Measurements from ENCODE around the gene MGAT4B. TPM values are rescaled to one million over a fixed set of nuclear protein-coding genes. Genes with fewer than 3 reads are reported as not detected.

MGAT4B gene
- total RNA-seq, 1 experiment from 2014 or later, result 337 TPM

DNA sequence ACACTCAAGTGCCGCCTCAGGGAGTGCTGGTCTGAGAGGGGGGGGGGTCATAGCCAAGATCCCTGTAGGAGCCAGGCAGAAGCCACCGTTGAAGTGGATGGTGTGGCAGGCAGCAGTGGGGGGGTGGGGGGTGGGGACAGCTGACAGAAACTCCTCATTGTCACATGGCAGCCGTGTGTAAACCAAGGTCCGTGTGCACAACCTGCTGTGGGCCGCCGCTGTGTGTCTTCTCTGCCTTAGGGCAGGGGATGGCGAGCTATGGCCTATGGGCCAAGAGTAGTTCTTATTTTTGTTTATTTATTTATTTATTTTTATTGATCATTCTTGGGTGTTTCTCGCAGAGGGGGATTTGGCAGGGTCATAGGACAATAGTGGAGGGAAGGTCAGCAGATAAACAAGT lies 27.5 kb upstream of the MGAT4B start:
- no peaks in the 10 kb centered on the region for H3K9me2 ChIP-seq (ENCODE audit: insufficient read depth)
- no peak overlapping the region for H2AFZ ChIP-seq
- peaks cover 29% of the 10 kb centered on the region for H3K79me2 ChIP-seq (ENCODE audit: low read depth)
- ChIA-PET POLR2A (ENCODE audit: unreplicated experiment) (no interaction called here), CTCF (no interaction called here)
- H3K27me3 ChIP-seq (ENCODE audit: insufficient read depth, low read depth), result no peaks in the 10 kb centered on the region
- TF ChIP-seq CTCF (conservative IDR thresholded peaks at IDR 0.05) (no peak), EZH2 (IDR thresholded peaks at IDR 0.05; ENCODE audit: low read depth) (no peak)
- H4K20me1 ChIP-seq (ENCODE audit: insufficient read depth), result peaks cover 77% of the 10 kb centered on the region
- no peak overlapping the region for H3K27ac ChIP-seq
- no peak overlapping the region for H3K4me2 ChIP-seq
- no peaks in the 10 kb centered on the region for H3K4me1 ChIP-seq (replicated peaks; ENCODE audit: insufficient read depth)
- peaks cover 87% of the 10 kb centered on the region for H3F3A ChIP-seq (ENCODE audit: insufficient read depth, low read depth)
- DNase-seq, result no peak
- peaks cover 53% of the 10 kb centered on the region for H3K36me3 ChIP-seq (ENCODE audit: low read depth)
- BruUV-seq (replicated peaks), result no TSS peak
- intact Hi-C loops (cut with micrococcal nuclease; ENCODE audit: unreplicated experiment), result no loop called here
- no peaks in the 10 kb centered on the region for H3K9me3 ChIP-seq (ENCODE audit: insufficient read depth, low read depth)
- no peak overlapping the region for H3K4me3 ChIP-seq

GRCh38 chr5:179833709-179834070 lies 27.0 kb upstream of the MGAT4B start:
- Histone ChIP-seq H3F3A (ENCODE audit: insufficient read depth, low read depth) (peaks cover 87% of the 10 kb centered on the region), H3K4me1 (replicated peaks; ENCODE audit: insufficient read depth) (no peaks in the 10 kb centered on the region), H3K27me3 (ENCODE audit: insufficient read depth, low read depth) (no peaks in the 10 kb centered on the region), H3K9me3 (ENCODE audit: insufficient read depth, low read depth) (no peaks in the 10 kb centered on the region), H3K4me2 (no peak overlapping the region), H3K4me3 (no peak overlapping the region), H3K27ac (no peak overlapping the region), H3K36me3 (ENCODE audit: low read depth) (peaks cover 57% of the 10 kb centered on the region), H2AFZ (no peak overlapping the region), H3K79me2 (ENCODE audit: low read depth) (peaks cover 33% of the 10 kb centered on the region), H3K9me2 (ENCODE audit: insufficient read depth) (no peaks in the 10 kb centered on the region), H4K20me1 (ENCODE audit: insufficient read depth) (peaks cover 79% of the 10 kb centered on the region)
- no TSS peak for BruUV-seq (replicated peaks)
- DNase-seq, result no peak
- ChIA-PET CTCF (no interaction called here), POLR2A (ENCODE audit: unreplicated experiment) (no interaction called here)
- TF ChIP-seq CTCF (conservative IDR thresholded peaks at IDR 0.05) (no peak), EZH2 (IDR thresholded peaks at IDR 0.05; ENCODE audit: low read depth) (no peak)
- intact Hi-C loops (cut with micrococcal nuclease; ENCODE audit: unreplicated experiment), result no loop called here

DNA sequence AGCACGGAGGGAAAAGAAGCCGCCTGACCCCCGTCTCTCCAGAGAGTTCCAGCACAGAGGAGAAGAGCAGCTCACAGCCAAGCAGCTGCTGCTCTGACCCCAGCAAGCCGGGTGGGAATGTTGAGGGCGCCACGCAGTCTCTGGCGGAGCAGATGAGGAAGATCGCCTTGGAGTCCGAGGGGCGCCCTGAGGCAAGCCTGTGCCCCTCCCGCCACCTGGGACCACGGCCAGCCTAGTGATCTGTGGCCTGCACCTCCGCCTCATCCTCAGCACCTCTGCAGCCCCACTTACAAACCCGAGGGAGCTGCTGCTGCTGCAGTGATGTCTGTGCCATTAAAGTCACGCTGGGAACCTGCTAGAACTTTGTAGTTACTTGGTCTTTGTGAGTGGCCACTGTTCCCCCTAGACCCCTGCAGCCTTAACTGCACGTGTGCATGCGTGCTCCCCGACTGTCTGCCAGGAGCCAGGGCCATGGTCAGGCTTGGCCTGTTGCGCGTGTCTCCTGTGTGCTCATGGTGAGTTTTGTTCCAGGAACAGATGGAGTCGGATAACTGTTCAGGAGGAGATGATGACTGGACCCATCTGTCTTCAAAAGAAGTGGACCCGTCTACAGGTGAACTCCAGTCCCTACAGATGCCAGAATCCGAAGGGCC lies 26.5 kb upstream of the MGAT4B start:
- TF ChIP-seq EZH2 (IDR thresholded peaks at IDR 0.05; ENCODE audit: low read depth) (no peak), CTCF (conservative IDR thresholded peaks at IDR 0.05) (no peak)
- peaks cover 62% of the 10 kb centered on the region for H3K36me3 ChIP-seq (ENCODE audit: low read depth)
- no peaks in the 10 kb centered on the region for H3K27me3 ChIP-seq (ENCODE audit: insufficient read depth, low read depth)
- intact Hi-C loops (cut with micrococcal nuclease; ENCODE audit: unreplicated experiment), result no loop called here
- H3K27ac ChIP-seq, result no peak overlapping the region
- H3K4me3 ChIP-seq, result no peak overlapping the region
- H3K9me3 ChIP-seq (ENCODE audit: insufficient read depth, low read depth), result no peaks in the 10 kb centered on the region
- H3K4me2 ChIP-seq, result no peak overlapping the region
- peaks cover 38% of the 10 kb centered on the region for H3K79me2 ChIP-seq (ENCODE audit: low read depth)
- peaks cover 79% of the 10 kb centered on the region for H4K20me1 ChIP-seq (ENCODE audit: insufficient read depth)
- H3F3A ChIP-seq (ENCODE audit: insufficient read depth, low read depth), result peaks cover 87% of the 10 kb centered on the region
- DNase-seq, result no peak
- CTCF ChIA-PET, result no interaction called here
- H2AFZ ChIP-seq, result no peak overlapping the region
- H3K4me1 ChIP-seq (replicated peaks; ENCODE audit: insufficient read depth), result no peaks in the 10 kb centered on the region
- POLR2A ChIA-PET (ENCODE audit: unreplicated experiment), result no interaction called here
- BruUV-seq (replicated peaks), result no TSS peak
- H3K9me2 ChIP-seq (ENCODE audit: insufficient read depth), result no peaks in the 10 kb centered on the region
